GM21528 (cell line): ENCODE data around the gene ZNRF2.

ENCODE experiments used
- ATAC-seq: cut with Tn5 transposase; IDR thresholded peaks from one replicate; pipeline ENCODE4 v1.9.1; 2021; ENCODE audit warnings: mild to moderate bottlenecking, moderate library complexity; ENCODE audit not compliant: unreplicated experiment, low FRiP score

The ZNRF2 gene

DNA sequence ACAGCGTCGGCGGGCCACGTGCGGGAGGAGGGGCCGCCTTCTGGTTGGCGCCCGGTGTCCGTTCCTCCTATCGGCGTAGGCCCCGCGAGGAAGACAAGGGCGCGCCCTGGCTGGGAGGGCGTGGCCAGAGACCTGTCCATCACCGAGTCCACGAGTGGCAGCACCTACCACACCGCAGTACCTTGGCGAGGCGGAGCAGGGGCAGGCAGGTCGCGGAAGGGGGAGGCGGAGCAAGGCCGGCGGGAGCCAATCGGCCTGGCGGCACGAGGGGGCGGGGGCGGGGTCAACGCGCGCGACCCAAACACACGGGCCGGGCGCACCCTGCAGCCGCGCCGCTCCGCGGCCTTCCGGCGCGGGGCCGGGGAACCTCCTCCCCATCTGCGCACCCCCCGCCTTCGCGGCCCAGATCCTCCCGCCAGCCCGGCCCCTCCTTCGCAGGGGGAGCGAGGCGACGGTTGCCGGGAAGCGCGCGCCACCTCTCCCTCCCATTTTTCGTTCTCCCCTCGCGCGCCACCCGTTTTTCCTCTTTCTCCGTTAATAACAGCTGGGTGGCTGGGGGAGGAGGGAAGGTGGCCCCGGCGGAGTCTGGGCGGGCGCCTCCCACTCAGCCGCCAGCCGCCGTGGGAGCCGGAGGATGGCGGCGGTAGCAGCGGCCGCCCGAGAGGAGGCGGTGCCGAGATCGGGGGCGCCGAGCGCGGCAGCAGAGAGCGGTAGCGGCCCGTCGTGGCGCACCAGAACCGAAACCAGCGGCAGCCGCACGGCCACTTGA lies at the start of gene ZNRF2:
Gene ZNRF2, plus strand, starts transcription at position 300 of the 769 bp plus-strand sequence. CDS start 761 bp downstream, outside the sequence.
- peak; percentile 87 for ATAC-seq

- no peak for ATAC-seq
Observed at GRCh38 chr7:30237271-30237695, 47.1 kb upstream of the ZNRF2 start.

GRCh38 chr7:30238721-30239441 lies 45.5 kb upstream of the ZNRF2 start:
- ATAC-seq, result peak; percentile 67

- no peak for ATAC-seq
Observed at GRCh38 chr7:30240106-30240800, 44.1 kb upstream of the ZNRF2 start.

- ATAC-seq, result no peak
Observed at GRCh38 chr7:30241767-30242166, 42.6 kb upstream of the ZNRF2 start.

- ATAC-seq, result no peak
Observed at GRCh38 chr7:30244340-30244739, 40.1 kb upstream of the ZNRF2 start.

DNA sequence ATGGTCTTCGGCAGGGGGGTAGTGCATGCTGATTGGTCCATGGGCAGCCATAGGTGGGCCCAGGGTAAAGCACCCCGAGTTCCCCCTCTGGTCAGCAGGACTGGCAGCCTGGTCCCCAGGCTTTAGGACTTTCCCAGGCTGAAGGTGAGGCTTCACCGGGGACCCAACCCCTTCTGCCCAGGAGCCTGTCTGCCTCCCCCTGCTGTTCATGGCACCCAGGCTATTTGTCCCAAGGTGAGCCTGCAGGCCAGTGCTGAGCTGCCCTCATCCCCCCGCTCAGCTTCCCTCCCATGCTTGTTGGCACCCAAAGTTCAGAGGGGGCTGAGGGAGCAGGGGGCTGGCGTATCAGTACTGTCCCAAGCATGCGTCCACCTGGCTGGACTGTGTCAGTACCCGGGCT lies 38.5 kb upstream of the ZNRF2 start:
- no peak for ATAC-seq

- no peak for ATAC-seq
Observed at GRCh38 chr7:30246392-30246791, 38.0 kb upstream of the ZNRF2 start.

GRCh38 chr7:30247541-30248401 lies 36.6 kb upstream of the ZNRF2 start:
- no peak for ATAC-seq

DNA sequence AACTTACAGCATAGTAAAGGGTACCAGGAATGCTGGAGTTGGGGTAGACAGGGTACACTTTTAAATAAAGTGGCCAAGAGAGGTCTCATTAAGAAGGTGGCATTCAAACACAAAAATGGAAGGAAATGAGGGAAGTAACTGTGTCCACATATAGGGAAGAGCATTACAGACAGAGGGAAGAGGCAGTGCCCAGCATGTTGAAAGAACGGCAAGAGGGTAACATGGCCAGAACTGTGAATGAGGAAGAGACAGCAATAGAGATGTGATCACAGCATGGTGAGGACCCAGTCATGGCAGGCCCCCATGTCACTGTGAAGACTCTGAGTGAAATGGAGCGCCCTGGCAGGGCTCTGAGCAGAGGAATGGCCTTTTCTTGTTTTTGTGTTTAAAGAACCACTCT lies 35.1 kb upstream of the ZNRF2 start:
- ATAC-seq, result no peak

DNA sequence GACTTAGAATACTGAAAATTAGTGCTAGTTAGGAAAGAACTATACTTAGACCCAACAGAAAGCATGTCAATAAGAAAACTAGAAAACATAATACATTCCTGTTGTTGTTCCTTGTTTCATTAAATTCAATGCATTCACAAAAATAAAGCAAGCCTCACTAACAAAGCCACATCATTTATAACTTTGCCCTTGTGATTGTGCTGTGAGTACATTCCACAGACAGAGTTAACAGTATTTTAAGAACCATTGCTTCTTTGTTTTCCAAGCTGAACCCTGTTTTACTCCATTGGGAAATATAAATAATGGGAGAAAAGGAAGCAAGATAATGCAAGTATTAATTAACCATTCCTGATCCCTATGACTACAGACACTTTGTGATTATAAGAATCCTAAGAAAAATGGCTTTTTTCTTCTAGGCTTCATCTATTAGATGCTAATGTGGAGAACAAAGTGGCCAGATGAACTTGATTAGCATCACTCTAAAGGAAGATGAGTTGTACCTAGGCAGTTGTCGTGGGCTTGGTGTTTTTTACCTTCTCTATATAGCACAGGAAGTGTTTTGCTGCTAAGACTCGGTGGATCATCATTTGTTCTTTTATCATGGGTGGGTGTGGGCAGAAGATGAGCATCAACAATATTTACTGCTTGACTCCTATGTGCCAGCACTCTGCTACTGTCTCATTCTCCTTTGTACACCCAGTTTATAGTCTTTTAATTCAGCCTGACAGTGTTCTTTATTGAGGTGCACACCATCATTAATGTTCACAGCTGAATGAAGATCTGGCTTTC lies 34.2 kb upstream of the ZNRF2 start:
- no peak for ATAC-seq

- no peak for ATAC-seq
Observed at GRCh38 chr7:30251708-30252329, 32.6 kb upstream of the ZNRF2 start.

- ATAC-seq, result no peak
Observed at GRCh38 chr7:30252885-30253795, 31.3 kb upstream of the ZNRF2 start.

DNA sequence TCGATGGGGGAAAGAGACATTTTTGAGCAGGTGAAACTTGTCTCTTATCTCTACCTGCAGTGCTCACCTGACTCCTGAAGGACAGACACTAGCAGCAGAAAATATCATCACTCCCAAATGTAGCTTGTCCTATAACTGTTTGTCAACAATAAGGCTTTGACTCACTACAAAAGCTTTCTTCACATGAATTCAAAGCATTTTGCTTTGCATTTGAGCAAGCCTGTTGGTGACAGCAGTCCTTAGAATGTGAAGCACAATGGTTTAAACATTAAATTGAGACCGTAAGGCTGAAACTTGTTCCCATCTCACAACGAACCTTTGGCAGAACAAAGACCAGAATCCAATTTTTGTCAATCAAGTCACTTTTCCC lies 30.6 kb upstream of the ZNRF2 start:
- no peak for ATAC-seq

DNA sequence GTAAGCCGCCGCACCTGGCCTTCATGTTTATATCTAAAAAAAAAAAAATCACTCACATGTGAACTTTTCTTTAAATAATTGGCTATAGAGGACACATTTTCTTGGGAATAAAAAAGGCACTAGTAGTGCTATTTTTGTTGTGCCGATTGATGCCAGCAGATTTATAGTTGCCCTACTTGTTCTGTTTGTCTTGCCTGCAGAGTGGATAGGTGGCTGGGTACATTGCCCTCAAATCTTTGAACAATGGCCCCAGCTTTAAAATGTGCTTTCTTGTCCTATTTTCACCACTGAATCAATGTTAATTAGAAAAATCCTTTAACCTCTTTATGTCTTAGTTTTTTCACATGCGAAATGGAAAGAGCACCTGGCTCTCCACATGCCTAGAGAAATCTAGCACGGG lies 30.1 kb upstream of the ZNRF2 start:
- no peak for ATAC-seq

- ATAC-seq, result no peak
Observed at GRCh38 chr7:30254717-30255063, 29.7 kb upstream of the ZNRF2 start.

- no peak for ATAC-seq
Observed at GRCh38 chr7:30255064-30255769, 29.2 kb upstream of the ZNRF2 start.
